ENCODE results near the gene MLANA.
A peak's percentile ranks its signal among the peaks of the same experiment; 100 is the strongest.

The MLANA gene

GRCh38 chr9:5893134-5893505, 2.4 kb downstream of the MLANA start:
- H3K4me1 ChIP-seq (ENCODE audit: insufficient read depth, poor library complexity, severe bottlenecking), result no peaks in the 10 kb centered on the region
- H3K9me3 ChIP-seq (ENCODE audit: severe bottlenecking), result no peaks in the 10 kb centered on the region
- DNase-seq (ENCODE audit: low spot score) (no peak), ATAC-seq (ENCODE audit: low read depth) (peak; percentile 19; the same call in 2 of the 3 replicates)
- no peaks in the 10 kb centered on the region for H3K36me3 ChIP-seq (ENCODE audit: low read depth)
- H3K27ac ChIP-seq (ENCODE audit: poor library complexity, severe bottlenecking), result no peak overlapping the region
- no peak overlapping the region for H3K4me3 ChIP-seq (ENCODE audit: severe bottlenecking)
- no peaks in the 10 kb centered on the region for H3K27me3 ChIP-seq (ENCODE audit: insufficient read depth, poor library complexity, severe bottlenecking)
- TF ChIP-seq CTCF (IDR thresholded peaks at IDR 0.05; ENCODE audit: poor library complexity, severe bottlenecking), result no peak

- Histone ChIP-seq H3K4me3 (ENCODE audit: severe bottlenecking) (no peak overlapping the region), H3K36me3 (ENCODE audit: low read depth) (no peaks in the 10 kb centered on the region), H3K27ac (ENCODE audit: poor library complexity, severe bottlenecking) (no peak overlapping the region), H3K9me3 (ENCODE audit: severe bottlenecking) (no peaks in the 10 kb centered on the region), H3K4me1 (ENCODE audit: insufficient read depth, poor library complexity, severe bottlenecking) (no peaks in the 10 kb centered on the region), H3K27me3 (ENCODE audit: insufficient read depth, poor library complexity, severe bottlenecking) (no peaks in the 10 kb centered on the region)
- ATAC-seq (ENCODE audit: low read depth) (no peak), DNase-seq (ENCODE audit: low spot score) (no peak)
- TF ChIP-seq CTCF (IDR thresholded peaks at IDR 0.05; ENCODE audit: poor library complexity, severe bottlenecking), result no peak
Observed at GRCh38 chr9:5893591-5894236, 3.0 kb downstream of the MLANA start.

- no peak for DNase-seq (ENCODE audit: low spot score)
- no peak for ATAC-seq (ENCODE audit: low read depth)
- no peaks in the 10 kb centered on the region for H3K9me3 ChIP-seq (ENCODE audit: severe bottlenecking)
- TF ChIP-seq CTCF (IDR thresholded peaks at IDR 0.05; ENCODE audit: poor library complexity, severe bottlenecking), result no peak
- no peaks in the 10 kb centered on the region for H3K36me3 ChIP-seq (ENCODE audit: low read depth)
- no peaks in the 10 kb centered on the region for H3K27me3 ChIP-seq (ENCODE audit: insufficient read depth, poor library complexity, severe bottlenecking)
- no peak overlapping the region for H3K27ac ChIP-seq (ENCODE audit: poor library complexity, severe bottlenecking)
- no peak overlapping the region for H3K4me3 ChIP-seq (ENCODE audit: severe bottlenecking)
- H3K4me1 ChIP-seq (ENCODE audit: insufficient read depth, poor library complexity, severe bottlenecking), result no peaks in the 10 kb centered on the region
Observed at GRCh38 chr9:5894237-5894959, 3.7 kb downstream of the MLANA start.

DNA sequence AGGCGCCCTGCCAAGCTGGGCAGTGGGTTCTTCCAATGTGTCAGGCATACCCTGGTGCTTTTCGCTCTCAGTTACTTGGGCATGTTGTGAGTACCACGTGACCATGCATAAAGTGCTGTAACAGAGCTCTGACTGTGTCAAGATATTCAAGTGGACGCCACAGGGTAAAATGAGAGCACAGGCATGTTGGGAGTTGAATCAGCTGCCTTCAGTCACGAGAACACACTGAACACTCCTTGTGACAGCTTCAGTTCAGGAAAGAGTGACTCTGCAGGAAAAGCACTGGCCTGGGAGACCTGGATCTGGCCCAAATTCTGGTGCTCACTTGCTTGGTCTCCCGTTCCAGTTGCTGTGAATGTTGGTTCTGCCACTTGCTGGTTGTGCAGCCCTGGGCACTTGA, 5.1 kb downstream of the MLANA start:
- no peaks in the 10 kb centered on the region for H3K9me3 ChIP-seq (ENCODE audit: severe bottlenecking)
- no peaks in the 10 kb centered on the region for H3K4me1 ChIP-seq (ENCODE audit: insufficient read depth, poor library complexity, severe bottlenecking)
- DNase-seq (ENCODE audit: low spot score) (no peak), ATAC-seq (ENCODE audit: low read depth) (no peak)
- no peaks in the 10 kb centered on the region for H3K36me3 ChIP-seq (ENCODE audit: low read depth)
- H3K27ac ChIP-seq (ENCODE audit: poor library complexity, severe bottlenecking), result no peak overlapping the region
- H3K27me3 ChIP-seq (ENCODE audit: insufficient read depth, poor library complexity, severe bottlenecking), result no peaks in the 10 kb centered on the region
- H3K4me3 ChIP-seq (ENCODE audit: severe bottlenecking), result no peak overlapping the region
- TF ChIP-seq CTCF (IDR thresholded peaks at IDR 0.05; ENCODE audit: poor library complexity, severe bottlenecking), result no peak

DNA sequence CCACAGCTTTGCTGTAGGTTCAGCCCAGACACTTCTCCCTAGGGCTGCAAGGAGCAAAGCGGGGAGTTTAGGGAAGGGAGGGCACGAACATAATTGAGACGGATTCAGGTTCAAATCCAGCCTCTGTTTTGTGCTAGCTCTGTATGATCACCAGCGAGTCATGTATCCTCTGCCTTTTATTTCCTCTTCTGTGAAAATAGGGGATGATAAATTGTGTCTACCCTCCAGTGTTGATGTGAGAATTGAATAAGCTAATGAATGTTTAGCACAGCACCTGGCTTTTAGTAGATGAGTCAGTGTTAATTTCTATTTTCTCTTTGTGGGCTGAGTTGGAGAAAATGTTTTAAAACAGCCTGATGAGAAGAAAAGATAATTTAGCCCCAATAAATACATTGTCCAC, 6.2 kb downstream of the MLANA start:
- no peaks in the 10 kb centered on the region for H3K4me1 ChIP-seq (ENCODE audit: insufficient read depth, poor library complexity, severe bottlenecking)
- H3K9me3 ChIP-seq (ENCODE audit: severe bottlenecking), result no peaks in the 10 kb centered on the region
- no peaks in the 10 kb centered on the region for H3K36me3 ChIP-seq (ENCODE audit: low read depth)
- no peaks in the 10 kb centered on the region for H3K27me3 ChIP-seq (ENCODE audit: insufficient read depth, poor library complexity, severe bottlenecking)
- DNase-seq (ENCODE audit: low spot score), result no peak
- no peak for TF ChIP-seq CTCF (IDR thresholded peaks at IDR 0.05; ENCODE audit: poor library complexity, severe bottlenecking)
- H3K4me3 ChIP-seq (ENCODE audit: severe bottlenecking), result no peak overlapping the region
- no peak overlapping the region for H3K27ac ChIP-seq (ENCODE audit: poor library complexity, severe bottlenecking)
- ATAC-seq (ENCODE audit: low read depth), result no peak

All from RWPE2 (cell line).